ENCODE data around the gene STK32A.

The STK32A gene

GRCh38 chr5:147396070-147396823 lies 161.4 kb downstream of the STK32A start:
- no peak for DNase-seq

- no peak for DNase-seq
Measured at GRCh38 chr5:147397616-147398015, 162.8 kb downstream of the STK32A start.

GRCh38 chr5:147398860-147399259 lies 164.0 kb downstream of the STK32A start:
- no peak for DNase-seq

- no peak for DNase-seq
Measured at GRCh38 chr5:147400126-147400809, 165.4 kb downstream of the STK32A start.

- no peak for DNase-seq
Measured at GRCh38 chr5:147400881-147401280, 166.1 kb downstream of the STK32A start.

GRCh38 chr5:147403651-147404640 lies 169.1 kb downstream of the STK32A start:
- no peak for DNase-seq

GRCh38 chr5:147404706-147405105 lies 169.9 kb downstream of the STK32A start:
- no peak for DNase-seq

- DNase-seq = no peak
Measured at GRCh38 chr5:147406636-147407035, 171.8 kb downstream of the STK32A start.

DNA sequence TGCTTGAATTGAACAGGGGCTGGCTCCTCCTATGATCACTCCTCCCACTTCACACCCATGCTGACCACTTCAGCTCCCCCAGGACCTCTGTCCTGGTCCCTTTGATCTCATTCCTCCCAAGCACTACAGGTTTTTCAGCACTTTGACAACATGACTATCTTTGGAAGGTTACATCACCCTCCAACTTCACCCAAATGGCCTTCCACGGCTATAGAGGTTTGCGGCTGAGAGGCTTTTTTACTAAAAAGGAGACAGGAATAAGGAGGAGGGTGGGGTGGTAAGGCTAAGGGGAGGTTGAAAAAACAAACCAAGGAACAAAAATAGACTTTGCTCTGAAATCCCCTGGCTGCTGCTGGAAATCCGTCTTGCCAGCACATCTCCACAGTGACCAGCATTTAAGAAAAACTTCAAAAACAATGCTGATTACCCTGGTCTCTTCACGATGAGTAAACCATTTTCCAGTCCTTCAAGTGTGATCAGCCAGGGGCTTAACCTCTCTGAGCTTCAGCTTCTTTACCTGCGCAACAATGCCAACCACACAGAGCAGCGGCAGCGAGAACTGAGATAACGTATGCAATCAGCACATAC lies 172.4 kb downstream of the STK32A start:
- DNase-seq = no peak

- no peak for DNase-seq
Measured at GRCh38 chr5:147408980-147409379, 174.2 kb downstream of the STK32A start.

DNA sequence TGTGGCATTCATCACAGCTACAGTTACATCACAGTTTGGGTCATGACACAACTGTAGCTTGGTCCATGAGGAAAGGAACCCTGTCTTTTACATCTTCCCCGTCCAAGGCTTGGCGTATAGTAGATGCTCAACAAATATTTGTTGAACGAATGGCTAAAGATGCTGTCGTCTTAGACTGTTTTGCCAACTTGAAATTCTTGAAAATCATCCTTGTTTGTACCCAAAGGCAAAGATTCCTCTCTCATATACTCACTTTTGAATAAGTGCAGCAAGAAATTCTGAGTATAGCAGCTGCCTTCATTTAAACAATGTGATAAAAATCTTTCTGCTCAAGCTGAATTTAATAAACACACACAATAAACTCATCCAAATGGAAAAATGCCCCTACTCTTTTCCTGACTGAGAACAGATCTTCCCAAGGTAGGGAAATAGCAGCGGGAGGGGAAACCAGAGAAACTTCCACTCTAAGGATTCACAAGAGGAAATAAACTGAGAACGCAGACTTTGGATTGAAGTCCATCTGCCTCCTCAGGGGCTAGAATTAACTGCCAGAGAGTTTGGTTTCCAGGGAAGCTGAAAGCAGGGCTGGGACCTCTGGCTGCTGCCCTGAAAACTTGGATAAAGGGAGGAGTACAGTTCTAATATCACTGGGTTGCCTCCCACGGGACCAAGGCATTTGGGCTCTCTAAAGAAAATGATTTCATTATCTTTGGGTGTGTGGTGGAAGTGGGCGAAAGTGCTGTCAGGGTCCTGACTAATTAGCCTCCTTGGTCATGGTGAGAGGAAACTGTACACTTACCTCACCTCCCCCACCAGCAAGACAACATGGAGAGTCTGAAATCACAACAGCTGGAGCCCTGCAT lies 175.9 kb downstream of the STK32A start:
- no peak for DNase-seq

GRCh38 chr5:147411359-147412319 lies 176.8 kb downstream of the STK32A start:
- DNase-seq = no peak

- no peak for DNase-seq
Measured at GRCh38 chr5:147412561-147412960, 177.7 kb downstream of the STK32A start.

DNA sequence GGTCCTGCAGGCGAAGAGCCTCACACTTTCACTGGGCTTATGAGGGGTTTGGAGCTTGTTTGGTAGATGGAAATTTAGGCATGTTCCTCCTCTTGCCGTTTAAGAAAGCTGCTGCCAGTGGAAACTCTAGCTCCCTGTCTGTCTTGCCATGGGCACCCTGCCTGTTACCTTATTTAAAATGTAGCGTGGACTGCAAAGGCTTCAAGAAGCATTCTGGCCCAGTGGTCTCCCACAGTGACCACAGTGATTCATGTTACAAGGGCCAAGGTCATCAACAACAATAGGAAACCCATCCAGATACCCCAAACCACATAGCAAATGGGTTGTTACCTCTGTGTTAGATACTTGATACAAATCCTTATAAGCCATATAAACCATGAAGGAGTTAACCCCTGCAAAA lies 178.4 kb downstream of the STK32A start:
- no peak for DNase-seq

DNA sequence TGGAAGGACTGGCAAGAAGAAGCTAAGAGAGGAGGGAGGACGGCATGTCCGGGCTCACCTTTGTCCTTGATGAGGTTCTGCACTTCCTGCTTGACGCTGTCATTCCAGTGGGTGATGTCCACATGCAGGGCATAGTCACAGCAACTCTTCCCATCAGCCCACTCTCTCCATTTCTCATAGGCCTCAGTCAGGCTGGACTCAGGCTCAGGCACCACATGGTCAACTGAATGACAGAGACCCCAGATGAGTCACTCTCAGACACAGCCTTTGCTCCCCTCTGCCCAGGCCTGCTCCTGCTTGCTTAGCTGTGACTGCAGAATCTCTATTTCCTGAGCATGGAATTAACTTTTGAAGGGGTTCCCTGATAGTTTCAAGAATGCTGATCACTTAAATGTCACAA lies 180.8 kb downstream of the STK32A start:
- DNase-seq = no peak

- no peak for DNase-seq
Measured at GRCh38 chr5:147417135-147417813, 182.4 kb downstream of the STK32A start.

DNA sequence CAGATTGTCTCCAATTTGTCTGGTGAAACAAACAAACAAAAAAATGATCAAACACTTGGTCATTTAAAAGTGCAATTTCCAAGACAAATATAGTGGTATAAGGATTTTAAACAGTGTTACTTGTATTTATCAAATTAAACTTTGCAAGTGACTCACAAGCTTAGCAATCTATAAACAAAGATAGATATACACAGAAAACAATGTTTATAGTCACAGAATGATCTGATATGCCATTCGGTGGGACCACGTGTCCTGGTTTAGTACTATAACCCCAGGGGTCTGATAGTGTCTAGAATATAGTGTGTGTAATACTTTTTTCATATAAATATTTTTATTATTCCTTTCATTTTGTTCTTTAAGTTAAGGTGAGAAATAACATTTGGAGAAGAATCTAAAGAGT lies 183.8 kb downstream of the STK32A start:
- no peak for DNase-seq

DNA sequence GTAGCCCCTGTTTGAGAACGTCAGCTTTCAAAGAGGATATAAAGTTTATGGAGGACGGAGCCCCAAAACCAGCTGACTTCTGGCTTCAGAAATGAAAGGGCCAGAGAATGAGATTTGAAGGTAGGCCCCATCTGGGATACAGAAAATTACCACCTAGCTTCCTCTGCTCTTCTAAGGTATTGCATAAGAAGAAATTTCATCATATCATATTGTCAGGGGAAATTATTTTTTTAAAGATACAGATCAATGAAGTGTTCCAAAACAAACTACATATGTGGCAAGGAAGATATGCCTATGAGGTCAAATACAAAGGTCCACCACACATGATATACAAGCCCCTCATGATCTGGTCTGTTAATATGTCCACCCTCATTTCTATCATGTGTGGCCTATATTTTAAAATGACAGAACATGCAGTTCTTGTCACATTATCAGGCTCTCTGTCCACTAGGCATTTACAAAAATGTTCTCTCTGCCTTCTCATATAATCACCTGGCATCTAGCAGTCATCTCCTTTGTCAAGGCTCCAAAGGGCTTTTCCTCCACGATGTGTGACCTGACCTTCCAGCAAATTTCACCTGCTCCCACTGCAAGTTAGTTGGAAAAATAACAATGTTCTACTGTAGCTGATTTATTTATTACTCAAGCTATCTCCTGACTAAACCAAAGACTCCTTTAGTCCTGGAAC lies 192.0 kb downstream of the STK32A start:
- DNase-seq = no peak
